ENCODE data around the gene PDCD1. TPM values are rescaled to one million over a fixed set of nuclear protein-coding genes. Genes with fewer than 3 reads are reported as not detected.

Gene PDCD1
- total RNA-seq, 1 donor, result not detected

GRCh38 chr2:241903121-241904010, 44.7 kb upstream of the PDCD1 start:
- no peak overlapping the region for H3K4me3 ChIP-seq (ENCODE audit: low read depth, low read length)
- TF ChIP-seq CTCF (IDR thresholded peaks at IDR 0.05; ENCODE audit: insufficient read depth, low read depth, low read length), result no peak
- DNase-seq (ENCODE audit: low read depth), result no peak

GRCh38 chr2:241902357-241902991, 43.8 kb upstream of the PDCD1 start:
- no peak for TF ChIP-seq CTCF (IDR thresholded peaks at IDR 0.05; ENCODE audit: insufficient read depth, low read depth, low read length)
- no peak overlapping the region for H3K4me3 ChIP-seq (ENCODE audit: low read depth, low read length)
- no peak for DNase-seq (ENCODE audit: low read depth)

GRCh38 chr2:241901500-241902351, 43.0 kb upstream of the PDCD1 start:
- no peak for TF ChIP-seq CTCF (IDR thresholded peaks at IDR 0.05; ENCODE audit: insufficient read depth, low read depth, low read length)
- DNase-seq (ENCODE audit: low read depth), result peak; percentile 19
- peak overlapping the region; percentile 41 for H3K4me3 ChIP-seq (ENCODE audit: low read depth, low read length)

- no peak for TF ChIP-seq CTCF (IDR thresholded peaks at IDR 0.05; ENCODE audit: insufficient read depth, low read depth, low read length)
- DNase-seq (ENCODE audit: low read depth), result no peak
- H3K4me3 ChIP-seq (ENCODE audit: low read depth, low read length), result no peak overlapping the region
Observed at GRCh38 chr2:241901018-241901380, 42.3 kb upstream of the PDCD1 start.

- no peak for DNase-seq (ENCODE audit: low read depth)
- H3K4me3 ChIP-seq (ENCODE audit: low read depth, low read length), result no peak overlapping the region
- TF ChIP-seq CTCF (IDR thresholded peaks at IDR 0.05; ENCODE audit: insufficient read depth, low read depth, low read length), result no peak
Observed at GRCh38 chr2:241900251-241901017, 41.7 kb upstream of the PDCD1 start.
